Upper lobe of left lung (tissue), 6 donors: ENCODE measurements around the gene PPL. TPM values are rescaled to one million over a fixed set of nuclear protein-coding genes. Genes with fewer than 3 reads are reported as not detected.
"Not testable (repeated sequence)": the region's sequence is repeated elsewhere in the genome, so short reads cannot be mapped to it uniquely, and the experiment has no call there.

Source experiments
- ATAC-seq, 2 donors: fragments of 200-7000 bp; cut with Tn5 transposase; one replicate each; pipeline ENCODE4 v1.9.1; 2022; ENCODE audit warnings: mild to moderate bottlenecking in 2 of 2, moderate library complexity in 2 of 2; ENCODE audit not compliant: low FRiP score in 2 of 2
- DNase-seq, 2 donors: peaks; one replicate each; pipeline ENCODE4 v3.0.0-alpha.2; 2019 to 2020
- H3K27ac ChIP-seq, 4 donors: fragments of 200-600 bp; sonication (generic); one replicate each; pipeline ENCODE4 v1.5.1; 2016 to 2019
- H3K27me3 ChIP-seq, 4 donors: fragments of 200-600 bp; sonication (generic); one replicate each; pipeline ENCODE4 v1.5.1; 2017 to 2019
- H3K36me3 ChIP-seq, 4 donors: fragments of 200-600 bp; sonication (generic); one replicate each; pipeline ENCODE4 v1.5.1; 2016 to 2019
- H3K4me1 ChIP-seq, 4 donors: fragments of 200-600 bp; sonication (generic); one replicate each; pipeline ENCODE4 v1.5.1; 2018 to 2019
- H3K4me3 ChIP-seq, 4 donors: fragments of 200-600 bp; sonication (generic); one replicate each; pipeline ENCODE4 v1.5.1; 2017 to 2019; ENCODE audit warnings: mild to moderate bottlenecking in 2 of 4, moderate library complexity in 1 of 4
- H3K9me3 ChIP-seq, 4 donors: fragments of 200-600 bp; sonication (generic); one replicate each; pipeline ENCODE4 v1.5.1; 2018 to 2019
- CTCF ChIP-seq, 6 experiments: fragments of 450-650 bp in 4 of 6; fragments of 200-600 bp in 2 of 6; sonication (generic) in 2 of 6; IDR thresholded peaks; one replicate each; pipeline ENCODE4 v1.5.1; 2016 to 2019; ENCODE audit warnings: antibody characterized with exemption in 6 of 6
- EP300 ChIP-seq, 4 donors: sonication (generic); formaldehyde crosslinking; IDR thresholded peaks; one replicate each; pipeline ENCODE4 v1.5.1; 2017; ENCODE audit warnings: antibody characterized with exemption in 4 of 4, control low read depth in 2 of 4
- POLR2A ChIP-seq, 4 donors: fragments of 450-650 bp; IDR thresholded peaks; one replicate each; pipeline ENCODE4 v1.5.1; 2016 to 2017; ENCODE audit warnings: antibody characterized with exemption in 4 of 4, mild to moderate bottlenecking in 2 of 4
- POLR2AphosphoS5 ChIP-seq, 2 donors: sonication (generic); formaldehyde crosslinking; IDR thresholded peaks; one replicate each; pipeline ENCODE4 v1.5.1; 2017; ENCODE audit warnings: antibody characterized with exemption in 2 of 2
- WGBS, 2 donors: methylation state at CpG; one replicate each; pipeline ENCODE4 v1.1.5; 2017 to 2018; 5-methylcytosine and 5-hydroxymethylcytosine counted together
- total RNA-seq, 6 donors: library from RNA; depleted of rRNA in 4 of 6; stranded (reverse); fragments of >200 nt in 4 of 6; gene quantifications; one replicate each; pipeline versions ENCODE4 v1.1.0 to v1.2.1, GENCODE V29; 2016 to 2021
- donor health status: DM: no; HTN: no; CAD: no; lungs with moderate emphysema.
- donor health status: DM: no; HTN: yes; CAD: no; lungs with severe emphysema.

PPL gene
- total RNA-seq, 6 donors from 2014 or later = 72.7 to 156 (median 132) TPM

GRCh38 chr16:4933871-4934395, 3.0 kb downstream of the PPL start:
- no peak for ATAC-seq
- WGBS, 2 donors = 80 to 82% methylated on average over 15 of the region's 15 CpGs
- peak overlapping the region in 3 of 4 donors; percentile 29 to 82 (median 30) for H3K27ac ChIP-seq

GRCh38 chr16:4933433-4933832, 3.5 kb downstream of the PPL start:
- DNase-seq (no peak), ATAC-seq (no peak)
- H3K27me3 ChIP-seq = peaks cover 0 to 14% (median 7%) of the 10 kb centered on the region in 4 donors
- H3K36me3 ChIP-seq = no peaks in the 10 kb centered on the region
- no peaks in the 10 kb centered on the region for H3K9me3 ChIP-seq
- no peak overlapping the region for H3K27ac ChIP-seq
- H3K4me1 ChIP-seq = peaks cover 12 to 45% (median 35%) of the 10 kb centered on the region in 4 donors
- no peak overlapping the region for H3K4me3 ChIP-seq
- TF ChIP-seq CTCF (IDR thresholded peaks at IDR 0.05) = no peak
- no peak for TF ChIP-seq EP300 (IDR thresholded peaks at IDR 0.05)
- no peak for TF ChIP-seq POLR2A (IDR thresholded peaks at IDR 0.05)
- TF ChIP-seq POLR2AphosphoS5 (IDR thresholded peaks at IDR 0.05) = no peak
- WGBS, 2 donors = 62 to 65% methylated on average over 7 to 8 of the region's 8 CpGs

More at GRCh38 chr16:4933871-4934395, 3.0 kb downstream of the PPL start:
- H3K9me3 ChIP-seq = no peaks in the 10 kb centered on the region
- no peaks in the 10 kb centered on the region for H3K36me3 ChIP-seq
- H3K4me3 ChIP-seq = no peak overlapping the region
- H3K4me1 ChIP-seq = peaks cover 12 to 45% (median 36%) of the 10 kb centered on the region in 4 donors
- no peak for TF ChIP-seq CTCF (IDR thresholded peaks at IDR 0.05)
- TF ChIP-seq POLR2A (IDR thresholded peaks at IDR 0.05) = no peak
- no peak for TF ChIP-seq EP300 (IDR thresholded peaks at IDR 0.05)
- no peak for TF ChIP-seq POLR2AphosphoS5 (IDR thresholded peaks at IDR 0.05)
- H3K27me3 ChIP-seq = peaks cover 0 to 14% (median 7%) of the 10 kb centered on the region in 4 donors
- no peak for DNase-seq

GRCh38 chr16:4931381-4931780, 5.6 kb downstream of the PPL start:
- peaks cover under 1 to 26% (median 22%) of the 10 kb centered on the region in 4 donors for H3K4me1 ChIP-seq
- H3K36me3 ChIP-seq = peaks cover 0 to 5% (median 0%) of the 10 kb centered on the region in 4 donors
- ATAC-seq = no peak
- WGBS, 2 donors = 84 to 87% methylated on average over 10 to 11 of the region's 11 CpGs
- H3K27me3 ChIP-seq = peaks cover 0 to 6% (median 2%) of the 10 kb centered on the region in 4 donors
- DNase-seq = peak in 1 of 2 donors; percentile 49
- peaks cover 0 to 11% (median 8%) of the 10 kb centered on the region in 4 donors for H3K9me3 ChIP-seq
- H3K27ac ChIP-seq = no peak overlapping the region
- TF ChIP-seq EP300 (IDR thresholded peaks at IDR 0.05) (no peak), POLR2A (IDR thresholded peaks at IDR 0.05) (no peak), POLR2AphosphoS5 (IDR thresholded peaks at IDR 0.05) (no peak), CTCF (IDR thresholded peaks at IDR 0.05) (no peak)
- no peak overlapping the region for H3K4me3 ChIP-seq

GRCh38 chr16:4929619-4930018, 7.3 kb downstream of the PPL start:
- ATAC-seq, H3K27ac ChIP-seq, H3K4me3 ChIP-seq, H3K27me3 ChIP-seq, DNase-seq, H3K36me3 ChIP-seq: not testable (repeated sequence)
- Histone ChIP-seq H3K9me3 (peaks cover 0 to 13% (median 8%) of the 10 kb centered on the region in 4 donors), H3K4me1 (peaks cover 0 to 22% (median 13%) of the 10 kb centered on the region in 4 donors)
- 89 to 92% methylated on average over 4 of the region's 4 CpGs for WGBS, 2 donors

- WGBS, 2 donors = 70 to 84% methylated on average over 6 of the region's 6 CpGs
- no peak for DNase-seq
Measured at GRCh38 chr16:4928227-4928626, 8.7 kb downstream of the PPL start.

More at GRCh38 chr16:4928227-4928626, 8.7 kb downstream of the PPL start:
- no peak for ATAC-seq
- H3K36me3 ChIP-seq = peaks cover 0 to 5% (median 0%) of the 10 kb centered on the region in 4 donors
- no peak overlapping the region for H3K4me3 ChIP-seq
- H3K27ac ChIP-seq = peak overlapping the region in 1 of 4 donors; percentile 14
- peaks cover 0 to 13% (median 8%) of the 10 kb centered on the region in 4 donors for H3K9me3 ChIP-seq
- peaks cover 0 to 23% (median 10%) of the 10 kb centered on the region in 4 donors for H3K4me1 ChIP-seq
- no peak for TF ChIP-seq POLR2A (IDR thresholded peaks at IDR 0.05)
- no peak for TF ChIP-seq EP300 (IDR thresholded peaks at IDR 0.05)
- TF ChIP-seq POLR2AphosphoS5 (IDR thresholded peaks at IDR 0.05) = no peak
- TF ChIP-seq CTCF (IDR thresholded peaks at IDR 0.05) = no peak
- H3K27me3 ChIP-seq = no peaks in the 10 kb centered on the region
